K562 (cell line): Measurements from ENCODE around the gene RAB6A.

Experiments
- EP300 ChIP-seq: IDR thresholded peaks from 2 replicates; pipeline ENCODE4 v1.6.1; 2012; ENCODE audit warnings: low read length, improper control_type of control experiment
- HDAC6 ChIP-seq: IDR thresholded peaks from 2 replicates; pipeline ENCODE4 v1.6.1; 2012; ENCODE audit warnings: low read depth, mild to moderate bottlenecking, control low read depth, inconsistent platforms, low read length, moderate library complexity
- POU5F1 ChIP-seq: fragments of 150-350 bp; IDR thresholded peaks from 2 replicates; pipeline ENCODE4 v1.6.1; 2014; ENCODE audit warnings: borderline replicate concordance, low read length, low read depth, mild to moderate bottlenecking; ENCODE audit not compliant: partially characterized antibody
- TF ChIP-seq, protein P1 (sequence below), 2 experiments: fragments of 450-650 bp in 1 of 2; sonication (generic) in 1 of 2; formaldehyde crosslinking in 1 of 2; IDR thresholded peaks; 2 replicates each; pipeline versions ENCODE4 v1.7.1 to v1.9.0; 2016 to 2022; ENCODE audit warnings: inconsistent platforms in 1 of 2, mild to moderate bottlenecking in 1 of 2, missing genetic modification reagents in 1 of 2
- TF ChIP-seq, protein P2 (sequence below): sonication (generic); formaldehyde crosslinking; IDR thresholded peaks from 2 replicates; pipeline ENCODE4 v1.8.1; 2022; ENCODE audit warnings: missing genetic modification reagents
- TF ChIP-seq, protein P3 (sequence below): sonication (generic); formaldehyde crosslinking; IDR thresholded peaks from 2 replicates; pipeline ENCODE4 v1.9.0; 2022; ENCODE audit warnings: mild to moderate bottlenecking, missing genetic modification reagents

DNA sequence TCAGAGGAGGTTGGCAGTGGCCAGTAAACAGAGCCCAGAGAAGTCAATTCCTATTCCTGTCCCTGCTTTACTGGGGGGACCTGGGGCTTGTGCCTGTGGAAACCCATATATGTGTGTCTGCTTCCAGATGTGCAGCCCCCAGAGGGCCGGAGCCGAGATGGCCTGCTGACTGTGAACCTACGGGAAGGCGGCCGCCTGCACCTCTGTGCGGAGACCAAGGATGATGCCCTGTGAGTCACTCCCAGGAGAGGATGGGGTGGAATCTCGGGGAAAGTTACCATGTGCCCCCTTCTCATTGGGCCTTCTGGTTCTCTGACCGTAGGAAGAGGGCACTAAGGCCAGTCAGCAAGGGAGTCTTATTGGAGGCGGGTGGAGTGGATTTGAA lies 109.2 kb downstream of the RAB6A start:
- TF ChIP-seq EP300 (no peak), POU5F1 (no peak), HDAC6 (no peak)
- TF ChIP-seq, protein P1, sequence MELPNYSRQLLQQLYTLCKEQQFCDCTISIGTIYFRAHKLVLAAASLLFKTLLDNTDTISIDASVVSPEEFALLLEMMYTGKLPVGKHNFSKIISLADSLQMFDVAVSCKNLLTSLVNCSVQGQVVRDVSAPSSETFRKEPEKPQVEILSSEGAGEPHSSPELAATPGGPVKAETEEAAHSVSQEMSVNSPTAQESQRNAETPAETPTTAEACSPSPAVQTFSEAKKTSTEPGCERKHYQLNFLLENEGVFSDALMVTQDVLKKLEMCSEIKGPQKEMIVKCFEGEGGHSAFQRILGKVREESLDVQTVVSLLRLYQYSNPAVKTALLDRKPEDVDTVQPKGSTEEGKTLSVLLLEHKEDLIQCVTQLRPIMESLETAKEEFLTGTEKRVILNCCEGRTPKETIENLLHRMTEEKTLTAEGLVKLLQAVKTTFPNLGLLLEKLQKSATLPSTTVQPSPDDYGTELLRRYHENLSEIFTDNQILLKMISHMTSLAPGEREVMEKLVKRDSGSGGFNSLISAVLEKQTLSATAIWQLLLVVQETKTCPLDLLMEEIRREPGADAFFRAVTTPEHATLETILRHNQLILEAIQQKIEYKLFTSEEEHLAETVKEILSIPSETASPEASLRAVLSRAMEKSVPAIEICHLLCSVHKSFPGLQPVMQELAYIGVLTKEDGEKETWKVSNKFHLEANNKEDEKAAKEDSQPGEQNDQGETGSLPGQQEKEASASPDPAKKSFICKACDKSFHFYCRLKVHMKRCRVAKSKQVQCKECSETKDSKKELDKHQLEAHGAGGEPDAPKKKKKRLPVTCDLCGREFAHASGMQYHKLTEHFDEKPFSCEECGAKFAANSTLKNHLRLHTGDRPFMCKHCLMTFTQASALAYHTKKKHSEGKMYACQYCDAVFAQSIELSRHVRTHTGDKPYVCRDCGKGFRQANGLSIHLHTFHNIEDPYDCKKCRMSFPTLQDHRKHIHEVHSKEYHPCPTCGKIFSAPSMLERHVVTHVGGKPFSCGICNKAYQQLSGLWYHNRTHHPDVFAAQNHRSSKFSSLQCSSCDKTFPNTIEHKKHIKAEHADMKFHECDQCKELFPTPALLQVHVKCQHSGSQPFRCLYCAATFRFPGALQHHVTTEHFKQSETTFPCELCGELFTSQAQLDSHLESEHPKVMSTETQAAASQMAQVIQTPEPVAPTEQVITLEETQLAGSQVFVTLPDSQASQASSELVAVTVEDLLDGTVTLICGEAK (IDR thresholded peaks at IDR 0.05): no peak
- TF ChIP-seq, protein P1 (CRISPR knock-in tag; IDR thresholded peaks at IDR 0.05): no peak
- TF ChIP-seq, protein P2, sequence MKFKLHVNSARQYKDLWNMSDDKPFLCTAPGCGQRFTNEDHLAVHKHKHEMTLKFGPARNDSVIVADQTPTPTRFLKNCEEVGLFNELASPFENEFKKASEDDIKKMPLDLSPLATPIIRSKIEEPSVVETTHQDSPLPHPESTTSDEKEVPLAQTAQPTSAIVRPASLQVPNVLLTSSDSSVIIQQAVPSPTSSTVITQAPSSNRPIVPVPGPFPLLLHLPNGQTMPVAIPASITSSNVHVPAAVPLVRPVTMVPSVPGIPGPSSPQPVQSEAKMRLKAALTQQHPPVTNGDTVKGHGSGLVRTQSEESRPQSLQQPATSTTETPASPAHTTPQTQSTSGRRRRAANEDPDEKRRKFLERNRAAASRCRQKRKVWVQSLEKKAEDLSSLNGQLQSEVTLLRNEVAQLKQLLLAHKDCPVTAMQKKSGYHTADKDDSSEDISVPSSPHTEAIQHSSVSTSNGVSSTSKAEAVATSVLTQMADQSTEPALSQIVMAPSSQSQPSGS: no peak
- TF ChIP-seq, protein P3, sequence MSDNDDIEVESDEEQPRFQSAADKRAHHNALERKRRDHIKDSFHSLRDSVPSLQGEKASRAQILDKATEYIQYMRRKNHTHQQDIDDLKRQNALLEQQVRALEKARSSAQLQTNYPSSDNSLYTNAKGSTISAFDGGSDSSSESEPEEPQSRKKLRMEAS (CRISPR knock-in tag): no peak
